HG03342 (cell line): Measurements from ENCODE around the gene P4HA2.
"Not testable (repeated sequence)": the region's sequence is repeated elsewhere in the genome, so short reads cannot be mapped to it uniquely, and the experiment has no call there.

Experiments used
- ATAC-seq: cut with Tn5 transposase; IDR thresholded peaks from one replicate; pipeline ENCODE4 v1.9.1; 2021; ENCODE audit warnings: mild to moderate bottlenecking, moderate library complexity; ENCODE audit not compliant: unreplicated experiment

The P4HA2 gene

DNA sequence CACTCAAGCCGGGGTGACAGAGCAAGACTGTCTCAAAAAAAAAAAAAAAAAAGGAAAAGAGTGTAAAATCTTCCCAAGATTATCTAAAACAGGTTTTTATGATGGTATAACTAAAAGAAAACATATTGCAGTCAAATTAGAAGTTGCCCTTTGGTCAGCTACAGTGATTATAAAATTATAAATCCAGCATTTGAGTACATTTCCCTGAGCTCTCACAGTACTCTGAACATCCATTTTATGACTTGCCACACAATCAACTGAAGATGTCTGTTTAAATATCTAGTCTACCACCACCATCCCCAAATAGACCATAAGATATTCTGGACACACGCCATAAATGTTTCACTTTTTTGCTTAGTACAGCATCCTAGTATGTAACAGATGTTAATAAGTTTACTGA is 77.1 kb downstream of the P4HA2 start:
- ATAC-seq = no peak

DNA sequence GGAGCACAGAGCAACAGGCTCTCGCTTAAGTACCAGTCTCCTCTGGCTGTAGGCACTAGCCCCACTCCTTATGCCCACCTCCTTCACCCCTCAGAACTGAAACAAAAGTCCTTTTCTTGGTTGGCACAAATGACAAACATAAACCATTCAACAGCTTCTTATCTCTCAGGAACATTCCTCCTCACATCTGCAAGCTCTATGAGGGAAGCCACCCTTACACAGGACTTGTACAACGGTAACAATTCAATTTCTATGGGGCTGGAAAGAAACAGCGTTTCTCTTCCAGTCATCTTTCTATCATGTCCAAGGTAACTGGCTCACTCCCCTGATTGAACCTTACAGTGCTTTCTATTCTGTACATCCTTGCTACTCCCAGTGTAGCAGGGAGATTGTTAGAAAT is 80.0 kb downstream of the P4HA2 start:
- ATAC-seq = no peak

DNA sequence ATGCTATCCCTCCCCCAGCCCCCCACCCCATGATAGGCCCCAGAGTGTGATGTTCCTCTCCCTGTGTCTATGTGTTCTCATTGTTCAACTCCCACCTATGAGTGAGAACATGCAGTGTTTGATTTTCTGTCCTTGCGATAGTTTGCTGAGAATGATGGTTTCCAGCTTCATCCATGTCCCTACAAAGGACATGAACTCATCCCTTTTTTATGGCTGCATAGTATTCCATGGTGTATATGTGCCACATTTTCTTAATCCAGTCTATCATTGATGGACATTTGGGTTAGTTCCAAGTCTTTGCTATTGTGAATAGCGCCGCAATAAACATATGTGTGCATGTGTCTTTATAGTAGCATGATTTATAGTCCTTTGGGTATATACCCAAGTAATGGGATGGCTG is 82.3 kb downstream of the P4HA2 start:
- not testable (repeated sequence) for ATAC-seq

DNA sequence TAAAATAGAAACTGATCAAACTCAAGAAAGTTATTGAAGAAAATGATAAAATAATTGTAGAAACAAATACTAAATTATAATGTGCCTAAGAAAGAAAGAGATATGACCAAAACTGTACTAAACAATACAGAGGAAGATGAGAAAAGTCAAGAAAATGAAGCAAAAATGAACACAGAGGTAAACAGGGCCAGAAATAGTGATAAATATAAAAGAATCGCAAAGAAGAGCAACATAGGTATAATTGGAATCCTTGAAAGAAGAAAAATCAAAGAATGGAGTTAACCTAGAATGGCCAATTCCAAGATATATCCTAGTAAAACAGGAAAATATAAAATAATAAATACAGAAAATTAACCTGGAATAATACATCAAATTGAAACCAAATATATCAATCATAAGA is 84.5 kb downstream of the P4HA2 start:
- ATAC-seq = no peak

DNA sequence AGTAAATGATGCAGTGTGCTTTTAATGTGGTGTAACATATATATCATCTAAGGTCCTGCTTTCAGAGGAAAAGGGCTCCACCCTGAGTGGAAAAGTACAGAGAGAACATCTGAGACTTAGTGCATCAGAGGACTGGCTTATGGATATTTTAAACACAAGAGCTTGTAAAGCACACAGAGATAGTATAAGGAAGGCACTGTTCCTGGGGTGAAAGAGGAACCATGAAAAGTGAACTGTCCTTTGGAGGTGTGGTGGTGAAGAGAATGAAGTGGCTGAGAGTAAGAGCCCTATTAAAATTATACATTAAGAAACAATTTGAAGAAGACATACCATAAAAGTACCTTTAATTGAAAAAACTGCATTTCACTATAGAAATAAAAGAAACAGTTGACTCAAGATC is 85.2 kb downstream of the P4HA2 start:
- no peak for ATAC-seq
